ENCODE results near the gene ADRM1. TPM values are rescaled to one million over a fixed set of nuclear protein-coding genes. Genes with fewer than 3 reads are reported as not detected.

The ADRM1 gene
- total RNA-seq, 2 donors from 2014 or later = 47.3 to 54.2 TPM

DNA sequence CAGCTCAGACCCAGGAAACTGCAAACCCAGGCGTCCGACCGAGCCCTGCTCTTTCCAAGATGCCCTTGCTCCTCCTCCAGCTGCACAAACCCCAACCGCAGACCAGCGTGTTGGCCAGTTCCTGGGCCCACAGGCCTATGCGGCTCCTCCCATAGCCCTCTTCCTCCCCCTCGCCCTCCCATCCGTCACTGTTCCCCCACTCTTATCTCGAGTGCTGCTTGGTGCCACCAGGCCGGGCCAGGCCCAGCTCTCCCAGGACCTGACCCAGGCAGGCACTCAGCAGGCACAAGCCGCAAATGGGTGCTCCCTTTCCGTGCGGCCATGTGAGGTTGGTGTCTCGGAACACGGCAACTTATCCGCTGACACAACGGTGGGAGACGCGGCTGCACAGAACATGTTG, 28.6 kb downstream of the ADRM1 start:
- DNase-seq (no peak), ATAC-seq (no peak)
- Mint-ChIP-seq H3K36me3 (ENCODE audit: low read depth) (no peaks in the 10 kb centered on the region), H3K27ac (no peak overlapping the region), H3K27me3 (peaks cover 4% of the 10 kb centered on the region), H3K4me1 (no peaks in the 10 kb centered on the region), H3K4me3 (no peak overlapping the region)
- no peaks in the 10 kb centered on the region for H3K9me3 ChIP-seq (ENCODE audit: control insufficient read depth, low read length, poor library complexity, severe bottlenecking)

GRCh38 chr20:62332421-62332820, 29.6 kb downstream of the ADRM1 start:
- H3K9me3 ChIP-seq (ENCODE audit: control insufficient read depth, low read length, poor library complexity, severe bottlenecking) = no peaks in the 10 kb centered on the region
- Mint-ChIP-seq H3K4me3 (no peak overlapping the region), H3K27me3 (peaks cover 2% of the 10 kb centered on the region), H3K36me3 (ENCODE audit: low read depth) (no peaks in the 10 kb centered on the region), H3K27ac (no peak overlapping the region), H3K4me1 (no peaks in the 10 kb centered on the region)
- ATAC-seq (no peak), DNase-seq (no peak)

- no peaks in the 10 kb centered on the region for H3K9me3 ChIP-seq (ENCODE audit: control insufficient read depth, low read length, poor library complexity, severe bottlenecking)
- DNase-seq (no peak), ATAC-seq (no peak)
- Mint-ChIP-seq H3K27ac (no peak overlapping the region), H3K27me3 (peaks cover 10% of the 10 kb centered on the region), H3K4me1 (no peaks in the 10 kb centered on the region), H3K4me3 (no peak overlapping the region), H3K36me3 (ENCODE audit: low read depth) (no peaks in the 10 kb centered on the region)
Observed at GRCh38 chr20:62332989-62333819, 30.4 kb downstream of the ADRM1 start.

- no peak for ATAC-seq
- no peaks in the 10 kb centered on the region for H3K4me1 Mint-ChIP-seq
- H3K36me3 Mint-ChIP-seq (ENCODE audit: low read depth) = no peaks in the 10 kb centered on the region
- DNase-seq = no peak
- H3K27ac Mint-ChIP-seq = no peak overlapping the region
- no peak overlapping the region for H3K4me3 Mint-ChIP-seq
- no peaks in the 10 kb centered on the region for H3K9me3 ChIP-seq (ENCODE audit: control insufficient read depth, low read length, poor library complexity, severe bottlenecking)
- H3K27me3 Mint-ChIP-seq = peaks cover 13% of the 10 kb centered on the region
Observed at GRCh38 chr20:62333820-62334595, 31.2 kb downstream of the ADRM1 start.

DNA sequence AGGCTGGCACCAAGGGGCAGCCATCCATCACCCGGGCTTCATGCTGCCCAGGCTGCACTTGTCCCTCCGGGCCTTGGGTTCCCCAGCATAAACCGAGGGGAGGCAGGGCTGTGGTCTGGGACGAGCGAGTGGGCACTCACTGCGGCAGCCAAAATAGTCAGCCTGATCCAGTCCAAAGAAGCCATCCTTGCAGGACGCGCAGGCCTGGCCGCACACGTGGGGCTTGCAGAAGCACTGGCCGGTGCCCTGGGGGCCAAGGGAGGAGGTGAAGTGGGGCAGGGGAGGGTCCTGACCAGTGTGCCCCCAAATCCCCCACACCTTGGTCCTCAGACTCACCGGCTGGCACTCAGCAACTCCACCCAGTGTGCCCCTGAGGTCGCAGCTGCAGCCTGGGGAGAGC, 32.1 kb downstream of the ADRM1 start:
- no peaks in the 10 kb centered on the region for H3K9me3 ChIP-seq (ENCODE audit: control insufficient read depth, low read length, poor library complexity, severe bottlenecking)
- Mint-ChIP-seq H3K36me3 (ENCODE audit: low read depth) (no peaks in the 10 kb centered on the region), H3K4me1 (no peaks in the 10 kb centered on the region), H3K4me3 (no peak overlapping the region), H3K27ac (no peak overlapping the region), H3K27me3 (peaks cover 13% of the 10 kb centered on the region)
- DNase-seq (no peak), ATAC-seq (no peak)

- no peak for ATAC-seq
- Mint-ChIP-seq H3K4me3 (no peak overlapping the region), H3K27ac (no peak overlapping the region), H3K4me1 (no peaks in the 10 kb centered on the region), H3K36me3 (ENCODE audit: low read depth) (no peaks in the 10 kb centered on the region), H3K27me3 (peaks cover 13% of the 10 kb centered on the region)
- H3K9me3 ChIP-seq (ENCODE audit: control insufficient read depth, low read length, poor library complexity, severe bottlenecking) = no peaks in the 10 kb centered on the region
- no peak for DNase-seq
Observed at GRCh38 chr20:62335532-62335931, 32.7 kb downstream of the ADRM1 start.

DNA sequence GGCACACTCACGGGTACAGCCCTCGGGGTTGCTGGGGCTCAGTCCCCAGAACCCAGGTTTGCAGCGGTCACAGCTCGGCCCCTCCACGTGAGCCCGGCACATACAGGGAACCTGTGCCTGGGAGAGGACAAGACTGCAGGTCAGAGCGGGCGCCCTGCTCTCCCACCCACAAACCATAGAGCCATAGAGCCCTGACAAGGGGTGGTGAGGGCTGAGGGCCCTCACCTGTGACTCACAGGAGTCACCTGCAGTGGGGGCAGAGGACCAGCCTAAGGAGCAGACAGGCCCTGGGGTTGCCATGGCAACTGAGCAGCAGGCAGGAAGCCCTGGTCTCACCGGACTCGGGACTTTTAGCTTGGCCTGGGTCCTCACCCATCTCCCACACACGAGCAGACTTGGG, 33.5 kb downstream of the ADRM1 start:
- Mint-ChIP-seq H3K27me3 (peaks cover 13% of the 10 kb centered on the region), H3K36me3 (ENCODE audit: low read depth) (no peaks in the 10 kb centered on the region), H3K4me1 (no peaks in the 10 kb centered on the region), H3K27ac (no peak overlapping the region), H3K4me3 (no peak overlapping the region)
- no peaks in the 10 kb centered on the region for H3K9me3 ChIP-seq (ENCODE audit: control insufficient read depth, low read length, poor library complexity, severe bottlenecking)
- DNase-seq (no peak), ATAC-seq (no peak)

- Mint-ChIP-seq H3K36me3 (ENCODE audit: low read depth) (no peaks in the 10 kb centered on the region), H3K27me3 (peaks cover 13% of the 10 kb centered on the region), H3K4me1 (no peaks in the 10 kb centered on the region), H3K4me3 (peak overlapping the region; percentile 10), H3K27ac (no peak overlapping the region)
- ATAC-seq (no peak), DNase-seq (no peak)
- H3K9me3 ChIP-seq (ENCODE audit: control insufficient read depth, low read length, poor library complexity, severe bottlenecking) = no peaks in the 10 kb centered on the region
Observed at GRCh38 chr20:62336775-62337557, 34.2 kb downstream of the ADRM1 start.

DNA sequence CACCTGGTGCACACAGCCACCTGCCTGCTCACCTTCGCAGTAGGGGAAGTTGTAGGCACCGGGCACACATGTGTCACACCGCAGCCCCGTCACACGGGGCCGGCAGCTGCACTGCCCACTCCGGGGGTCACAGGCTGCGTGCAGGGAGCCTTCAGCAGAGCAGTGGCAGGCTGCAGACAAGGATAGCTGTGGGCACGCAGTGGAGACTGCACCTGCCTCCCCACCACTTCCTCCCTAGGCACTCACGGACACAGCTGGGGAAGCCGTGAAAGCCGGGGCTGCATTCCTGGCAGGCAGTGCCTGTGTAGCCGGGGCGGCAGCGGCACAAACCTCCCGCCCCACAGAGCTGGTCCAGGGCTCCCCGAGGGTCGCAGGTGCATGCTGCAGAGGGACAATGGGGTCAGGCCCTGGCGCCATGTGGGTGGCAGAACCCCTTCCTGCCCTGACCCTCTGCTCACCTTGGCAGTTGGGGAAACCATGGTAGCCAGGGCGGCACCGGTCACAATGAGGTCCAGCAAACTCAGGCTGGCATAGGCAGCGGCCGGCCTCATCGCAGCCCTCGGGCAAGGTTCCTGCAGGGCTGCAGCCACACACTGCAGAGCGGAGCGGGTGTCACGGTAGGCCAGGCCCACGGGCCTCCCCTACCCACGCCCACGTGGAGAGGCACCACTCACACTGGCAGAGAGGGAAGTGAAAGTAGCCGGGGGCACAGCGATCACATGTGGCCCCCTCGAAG, 34.9 kb downstream of the ADRM1 start:
- no peaks in the 10 kb centered on the region for H3K36me3 Mint-ChIP-seq (ENCODE audit: low read depth)
- no peaks in the 10 kb centered on the region for H3K9me3 ChIP-seq (ENCODE audit: control insufficient read depth, low read length, poor library complexity, severe bottlenecking)
- no peak for DNase-seq
- H3K27ac Mint-ChIP-seq = no peak overlapping the region
- ATAC-seq = peak; percentile 63
- peaks cover 13% of the 10 kb centered on the region for H3K27me3 Mint-ChIP-seq
- H3K4me3 Mint-ChIP-seq = no peak overlapping the region
- no peaks in the 10 kb centered on the region for H3K4me1 Mint-ChIP-seq

DNA sequence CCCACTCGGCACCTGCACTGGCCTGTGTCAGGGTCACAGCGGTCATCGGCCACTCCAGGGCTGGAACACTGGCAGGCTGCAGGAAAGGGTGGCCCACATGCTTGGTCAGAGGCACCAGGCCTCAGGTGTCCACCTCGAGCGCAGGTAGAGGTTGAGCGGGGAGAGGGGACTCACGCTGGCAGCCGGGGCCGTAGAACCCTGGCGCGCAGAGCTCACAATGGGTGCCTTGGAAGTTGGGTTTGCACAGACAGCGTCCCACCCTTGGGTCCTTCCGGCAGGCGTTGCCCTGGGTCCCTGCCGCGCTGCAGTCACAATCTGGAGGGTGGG, 35.5 kb downstream of the ADRM1 start:
- Mint-ChIP-seq H3K4me3 (no peak overlapping the region), H3K4me1 (no peaks in the 10 kb centered on the region), H3K27ac (no peak overlapping the region), H3K36me3 (ENCODE audit: low read depth) (no peaks in the 10 kb centered on the region), H3K27me3 (peaks cover 18% of the 10 kb centered on the region)
- no peak for ATAC-seq
- no peak for DNase-seq
- no peaks in the 10 kb centered on the region for H3K9me3 ChIP-seq (ENCODE audit: control insufficient read depth, low read length, poor library complexity, severe bottlenecking)

GRCh38 chr20:62339647-62340062, 36.9 kb downstream of the ADRM1 start:
- H3K27me3 Mint-ChIP-seq = peaks cover 18% of the 10 kb centered on the region
- DNase-seq (no peak), ATAC-seq (peak; percentile 45)
- no peak overlapping the region for H3K27ac Mint-ChIP-seq
- no peaks in the 10 kb centered on the region for H3K9me3 ChIP-seq (ENCODE audit: control insufficient read depth, low read length, poor library complexity, severe bottlenecking)
- no peaks in the 10 kb centered on the region for H3K36me3 Mint-ChIP-seq (ENCODE audit: low read depth)
- H3K4me1 Mint-ChIP-seq = no peaks in the 10 kb centered on the region
- H3K4me3 Mint-ChIP-seq = no peak overlapping the region

DNA sequence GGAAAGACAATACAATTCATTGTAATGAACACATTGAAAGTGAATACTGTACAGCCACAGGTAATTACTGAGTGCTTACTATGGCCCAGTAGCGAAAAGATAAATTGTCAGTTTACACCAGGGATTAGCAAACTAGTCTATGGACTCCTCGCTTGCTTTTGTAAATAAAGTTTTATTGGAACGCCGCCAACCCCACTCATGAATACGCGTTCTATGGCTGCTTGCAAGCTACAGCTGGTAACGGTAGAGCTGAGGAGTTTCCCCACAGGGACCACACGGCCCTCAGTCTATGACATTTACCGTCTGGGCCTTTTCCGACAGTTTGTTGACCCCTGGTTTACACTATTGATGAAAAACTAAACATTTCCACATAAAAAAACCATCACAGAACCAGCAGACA, 40.1 kb downstream of the ADRM1 start:
- peaks cover 12% of the 10 kb centered on the region for H3K27me3 Mint-ChIP-seq
- no peak for ATAC-seq
- no peaks in the 10 kb centered on the region for H3K4me1 Mint-ChIP-seq
- H3K27ac Mint-ChIP-seq = no peak overlapping the region
- no peaks in the 10 kb centered on the region for H3K36me3 Mint-ChIP-seq (ENCODE audit: low read depth)
- H3K9me3 ChIP-seq (ENCODE audit: control insufficient read depth, low read length, poor library complexity, severe bottlenecking) = no peaks in the 10 kb centered on the region
- DNase-seq = no peak
- H3K4me3 Mint-ChIP-seq = no peak overlapping the region

- ATAC-seq (no peak), DNase-seq (no peak)
- no peak overlapping the region for H3K27ac Mint-ChIP-seq
- H3K36me3 Mint-ChIP-seq (ENCODE audit: low read depth) = peaks cover 2% of the 10 kb centered on the region
- no peak overlapping the region for H3K4me3 Mint-ChIP-seq
- H3K9me3 ChIP-seq (ENCODE audit: control insufficient read depth, low read length, poor library complexity, severe bottlenecking) = no peaks in the 10 kb centered on the region
- no peaks in the 10 kb centered on the region for H3K4me1 Mint-ChIP-seq
- H3K27me3 Mint-ChIP-seq = peaks cover 6% of the 10 kb centered on the region
Observed at GRCh38 chr20:62344092-62344491, 41.3 kb downstream of the ADRM1 start.
